ENCODE results near the gene MPIG6B. TPM values are rescaled to one million over a fixed set of nuclear protein-coding genes. Genes with fewer than 3 reads are reported as not detected.

The MPIG6B gene
- total and polyA plus RNA-seq, 7 donors: 0.13 TPM; not detected in 6

- 70 to 71% methylated on average over 5 of the region's 5 CpGs for WGBS, 2 donors
- intact Hi-C loops (cut with DNase I): no loop called here
- no peak overlapping the region for H3K27ac ChIP-seq
- no peak for DNase-seq
- H3K27me3 ChIP-seq: no peaks in the 10 kb centered on the region
- peaks cover 0 to 11% (median 9%) of the 10 kb centered on the region in 4 donors for H3K4me1 ChIP-seq
- no peaks in the 10 kb centered on the region for H3K9me3 ChIP-seq
- no peak for TF ChIP-seq POLR2AphosphoS5 (IDR thresholded peaks at IDR 0.05)
- TF ChIP-seq CTCF (IDR thresholded peaks at IDR 0.05): no peak
- TF ChIP-seq POLR2A (IDR thresholded peaks at IDR 0.05): no peak
- no peak for TF ChIP-seq EP300 (IDR thresholded peaks at IDR 0.05)
- H3K36me3 ChIP-seq: no peaks in the 10 kb centered on the region
- no peak overlapping the region for H3K4me3 ChIP-seq
Measured at GRCh38 chr6:31710523-31711219, 12.5 kb upstream of the MPIG6B start.

DNA sequence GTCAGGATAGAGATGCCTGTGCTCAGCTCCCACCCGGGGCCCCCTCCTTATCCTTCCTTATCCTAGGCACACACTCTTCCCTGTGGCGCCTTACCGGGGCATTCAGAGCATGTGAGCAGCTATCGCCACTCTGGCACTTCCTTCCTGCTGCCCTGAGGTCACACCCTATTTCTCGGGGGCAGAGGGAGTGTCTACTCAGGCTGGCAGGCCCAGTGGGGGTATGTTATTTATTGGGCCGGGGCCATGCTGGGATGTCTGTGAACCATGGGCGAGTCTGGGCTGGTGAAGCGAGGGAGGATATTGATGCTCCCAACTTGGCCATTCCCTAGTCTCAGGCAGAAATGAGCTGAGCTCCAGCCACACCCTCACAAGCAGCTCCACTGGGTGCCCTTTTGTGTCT lies 11.9 kb upstream of the MPIG6B start:
- Histone ChIP-seq H3K27ac (no peak overlapping the region), H3K4me1 (peaks cover 0 to 11% (median 10%) of the 10 kb centered on the region in 4 donors), H3K27me3 (no peaks in the 10 kb centered on the region), H3K4me3 (no peak overlapping the region), H3K9me3 (no peaks in the 10 kb centered on the region), H3K36me3 (no peaks in the 10 kb centered on the region)
- DNase-seq: no peak
- no peak for TF ChIP-seq CTCF (IDR thresholded peaks at IDR 0.05)
- TF ChIP-seq POLR2A (IDR thresholded peaks at IDR 0.05): no peak
- no peak for TF ChIP-seq EP300 (IDR thresholded peaks at IDR 0.05)
- TF ChIP-seq POLR2AphosphoS5 (IDR thresholded peaks at IDR 0.05): no peak
- intact Hi-C loops (cut with DNase I): no loop called here
- 17 to 44% methylated on average over 8 of the region's 8 CpGs for WGBS, 2 donors

GRCh38 chr6:31712296-31712695 lies 10.9 kb upstream of the MPIG6B start:
- H3K27ac ChIP-seq: no peak overlapping the region
- intact Hi-C loops (cut with DNase I): no loop called here
- no peak for DNase-seq
- H3K4me3 ChIP-seq: no peak overlapping the region
- H3K9me3 ChIP-seq: no peaks in the 10 kb centered on the region
- H3K4me1 ChIP-seq: peaks cover 0 to 11% (median 10%) of the 10 kb centered on the region in 4 donors
- no peaks in the 10 kb centered on the region for H3K36me3 ChIP-seq
- WGBS, 2 donors: 81 to 83% methylated on average over 8 of the region's 8 CpGs
- H3K27me3 ChIP-seq: no peaks in the 10 kb centered on the region
- TF ChIP-seq POLR2A (IDR thresholded peaks at IDR 0.05) (no peak), POLR2AphosphoS5 (IDR thresholded peaks at IDR 0.05) (no peak), EP300 (IDR thresholded peaks at IDR 0.05) (no peak)

- WGBS, 2 donors: 51 to 66% methylated on average over 4 of the region's 4 CpGs
- intact Hi-C loops (cut with DNase I): no loop called here
- H3K4me3 ChIP-seq: no peak overlapping the region
- H3K27me3 ChIP-seq: no peaks in the 10 kb centered on the region
- H3K9me3 ChIP-seq: no peaks in the 10 kb centered on the region
- peaks cover 0 to 11% (median 10%) of the 10 kb centered on the region in 4 donors for H3K4me1 ChIP-seq
- no peaks in the 10 kb centered on the region for H3K36me3 ChIP-seq
- no peak for DNase-seq
- no peak overlapping the region for H3K27ac ChIP-seq
- TF ChIP-seq POLR2A (IDR thresholded peaks at IDR 0.05): no peak
- no peak for TF ChIP-seq CTCF (IDR thresholded peaks at IDR 0.05)
- no peak for TF ChIP-seq EP300 (IDR thresholded peaks at IDR 0.05)
- TF ChIP-seq POLR2AphosphoS5 (IDR thresholded peaks at IDR 0.05): no peak
Measured at GRCh38 chr6:31713465-31713864, 9.7 kb upstream of the MPIG6B start.

DNA sequence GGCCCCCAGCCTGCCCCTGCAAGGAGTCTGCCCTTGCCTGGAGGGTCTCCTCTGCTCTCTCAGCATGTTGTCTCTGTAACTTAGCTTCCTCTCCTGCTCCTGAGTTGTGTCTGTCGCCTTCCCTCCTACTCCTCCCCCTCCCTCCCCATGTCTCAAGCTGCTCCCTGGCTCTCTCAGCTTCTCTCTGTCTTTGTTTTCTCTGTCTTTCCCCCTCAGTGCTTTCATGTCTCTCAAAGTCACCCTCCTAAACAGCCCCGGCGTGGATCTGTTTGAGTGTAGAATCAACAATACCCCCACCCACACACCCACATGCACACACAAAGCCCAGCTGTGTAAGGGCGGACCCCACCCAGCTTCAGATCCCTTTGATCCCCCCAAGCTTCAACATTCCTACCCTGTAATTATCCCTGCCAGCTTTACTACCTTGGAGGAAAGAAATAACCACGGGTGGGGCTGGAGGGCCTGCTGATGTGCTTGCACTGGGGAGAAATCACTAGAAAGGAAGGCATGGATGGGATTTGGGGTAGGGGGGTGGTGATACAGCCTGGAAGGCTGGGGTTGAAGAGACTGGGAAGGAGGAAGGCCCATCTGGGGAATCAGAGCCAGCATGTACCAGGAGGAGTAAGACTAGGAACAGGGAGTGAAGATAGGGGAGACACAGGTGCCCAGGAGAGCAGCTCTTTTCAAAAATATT lies 9.0 kb upstream of the MPIG6B start:
- Histone ChIP-seq H3K9me3 (no peaks in the 10 kb centered on the region), H3K27ac (peak overlapping the region in 1 of 4 donors; percentile 74), H3K36me3 (no peaks in the 10 kb centered on the region), H3K4me3 (no peak overlapping the region), H3K27me3 (no peaks in the 10 kb centered on the region), H3K4me1 (peaks cover 0 to 11% (median 10%) of the 10 kb centered on the region in 4 donors)
- intact Hi-C loops (cut with DNase I): no loop called here
- TF ChIP-seq POLR2AphosphoS5 (IDR thresholded peaks at IDR 0.05): no peak
- no peak for TF ChIP-seq CTCF (IDR thresholded peaks at IDR 0.05)
- TF ChIP-seq POLR2A (IDR thresholded peaks at IDR 0.05): no peak
- TF ChIP-seq EP300 (IDR thresholded peaks at IDR 0.05): no peak
- 8 to 42% methylated on average over 5 of the region's 5 CpGs for WGBS, 2 donors
- DNase-seq: no peak

Measured in sigmoid colon (tissue), 7 donors.